WI38 (cell line): ENCODE results near the gene LRGUK.
"Not testable (repeated sequence)": the region's sequence is repeated elsewhere in the genome, so short reads cannot be mapped to it uniquely, and the experiment has no call there.

Source experiments
- H3K4me3 ChIP-seq: 2 replicates; pipeline ENCODE4 v1.5.1; 2011; ENCODE audit warnings: low read depth, mild to moderate bottlenecking, control low read depth, low read length
- CTCF ChIP-seq: IDR thresholded peaks from 2 replicates; pipeline ENCODE4 v1.5.1; 2012; ENCODE audit warnings: low read depth, mild to moderate bottlenecking, control low read depth, low read length

LRGUK gene

GRCh38 chr7:134210227-134210626, 83.1 kb downstream of the LRGUK start:
- TF ChIP-seq CTCF = no peak
- no peak overlapping the region for H3K4me3 ChIP-seq

- H3K4me3 ChIP-seq = no peak overlapping the region
- no peak for TF ChIP-seq CTCF
Measured at GRCh38 chr7:134210976-134211663, 84.0 kb downstream of the LRGUK start.

GRCh38 chr7:134211817-134212216, 84.7 kb downstream of the LRGUK start:
- H3K4me3 ChIP-seq = no peak overlapping the region
- TF ChIP-seq CTCF = no peak

GRCh38 chr7:134212576-134213546, 85.7 kb downstream of the LRGUK start:
- TF ChIP-seq CTCF = no peak
- H3K4me3 ChIP-seq = peak overlapping the region; percentile 20; the same call in 1 of the 2 replicates

GRCh38 chr7:134220236-134220635, 93.1 kb downstream of the LRGUK start:
- no peak for TF ChIP-seq CTCF
- H3K4me3 ChIP-seq = no peak overlapping the region

- not testable (repeated sequence) for H3K4me3 ChIP-seq
Measured at GRCh38 chr7:134231296-134231695, 104.2 kb downstream of the LRGUK start.

- no peak overlapping the region for H3K4me3 ChIP-seq
- no peak for TF ChIP-seq CTCF
Measured at GRCh38 chr7:134234216-134234615, 107.1 kb downstream of the LRGUK start.
